Measurements from ENCODE around the gene B3GLCT. TPM values are rescaled to one million over a fixed set of nuclear protein-coding genes. Genes with fewer than 3 reads are reported as not detected.

B3GLCT gene
- total and polyA plus RNA-seq, 10 donors, result 2.0 to 9.2 (median 5.5) TPM

DNA sequence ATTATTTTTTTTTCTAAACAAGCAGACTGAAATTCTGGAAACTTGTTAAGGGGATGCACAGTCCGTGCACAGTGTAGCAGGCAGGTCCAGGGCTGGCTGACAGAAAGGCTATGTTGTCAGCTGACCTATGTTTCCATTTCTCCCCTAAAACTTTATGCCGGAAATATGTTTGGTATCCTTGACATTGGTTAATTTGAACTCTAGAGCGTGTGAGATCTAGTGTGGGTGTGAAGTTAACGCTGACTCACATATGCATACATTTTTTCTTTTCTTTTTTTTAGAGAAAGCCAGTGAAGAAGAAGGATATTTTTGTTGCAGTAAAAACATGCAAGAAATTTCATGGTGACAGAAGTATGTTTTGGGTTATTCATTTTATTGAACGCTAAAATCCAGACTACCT is 76.6 kb downstream of the B3GLCT start:
- WGBS, 5 donors, result 92 to 96% (median 92%) methylated on average over 5 of the region's 5 CpGs
- H3K27ac ChIP-seq, result no peak overlapping the region
- H3K9me3 ChIP-seq, result peaks cover 0 to 22% (median 12%) of the 10 kb centered on the region in 8 donors
- no peaks in the 10 kb centered on the region for H3K4me1 ChIP-seq
- no peaks in the 10 kb centered on the region for H3K27me3 ChIP-seq (replicated peaks in 1 of 7)
- TF ChIP-seq POLR2A (IDR thresholded peaks at IDR 0.05) (no peak), POLR2AphosphoS5 (IDR thresholded peaks at IDR 0.05) (no peak)
- TF ChIP-seq, protein P1, sequence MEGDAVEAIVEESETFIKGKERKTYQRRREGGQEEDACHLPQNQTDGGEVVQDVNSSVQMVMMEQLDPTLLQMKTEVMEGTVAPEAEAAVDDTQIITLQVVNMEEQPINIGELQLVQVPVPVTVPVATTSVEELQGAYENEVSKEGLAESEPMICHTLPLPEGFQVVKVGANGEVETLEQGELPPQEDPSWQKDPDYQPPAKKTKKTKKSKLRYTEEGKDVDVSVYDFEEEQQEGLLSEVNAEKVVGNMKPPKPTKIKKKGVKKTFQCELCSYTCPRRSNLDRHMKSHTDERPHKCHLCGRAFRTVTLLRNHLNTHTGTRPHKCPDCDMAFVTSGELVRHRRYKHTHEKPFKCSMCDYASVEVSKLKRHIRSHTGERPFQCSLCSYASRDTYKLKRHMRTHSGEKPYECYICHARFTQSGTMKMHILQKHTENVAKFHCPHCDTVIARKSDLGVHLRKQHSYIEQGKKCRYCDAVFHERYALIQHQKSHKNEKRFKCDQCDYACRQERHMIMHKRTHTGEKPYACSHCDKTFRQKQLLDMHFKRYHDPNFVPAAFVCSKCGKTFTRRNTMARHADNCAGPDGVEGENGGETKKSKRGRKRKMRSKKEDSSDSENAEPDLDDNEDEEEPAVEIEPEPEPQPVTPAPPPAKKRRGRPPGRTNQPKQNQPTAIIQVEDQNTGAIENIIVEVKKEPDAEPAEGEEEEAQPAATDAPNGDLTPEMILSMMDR (IDR thresholded peaks at IDR 0.05 in 8 of 11, conservative IDR thresholded peaks at IDR 0.05 in 3 of 11), result no peak
- no peak overlapping the region for H3K4me3 ChIP-seq
- intact Hi-C loops (cut with DNase I; ENCODE audit: low total_unique reads), result no loop called here
- peaks cover 3 to 57% (median 18%) of the 10 kb centered on the region in 6 donors for H3K36me3 ChIP-seq
- no peak for DNase-seq

- Histone ChIP-seq H3K27me3 (replicated peaks in 1 of 7) (no peaks in the 10 kb centered on the region), H3K4me1 (no peaks in the 10 kb centered on the region), H3K27ac (no peak overlapping the region), H3K4me3 (no peak overlapping the region), H3K9me3 (peaks cover 0 to 21% (median 12%) of the 10 kb centered on the region in 8 donors), H3K36me3 (peaks cover 3 to 55% (median 18%) of the 10 kb centered on the region in 6 donors)
- DNase-seq, result no peak
- intact Hi-C loops (cut with DNase I; ENCODE audit: low total_unique reads), result no loop called here
- no peak for TF ChIP-seq POLR2A (IDR thresholded peaks at IDR 0.05)
- TF ChIP-seq POLR2AphosphoS5 (IDR thresholded peaks at IDR 0.05), result no peak
- TF ChIP-seq, protein P1 (IDR thresholded peaks at IDR 0.05 in 8 of 11, conservative IDR thresholded peaks at IDR 0.05 in 3 of 11), result no peak
- 91 to 98% (median 91%) methylated on average over 1 of the region's 1 CpG for WGBS, 5 donors
Measured at GRCh38 chr13:31278869-31279268, 79.1 kb downstream of the B3GLCT start.

DNA sequence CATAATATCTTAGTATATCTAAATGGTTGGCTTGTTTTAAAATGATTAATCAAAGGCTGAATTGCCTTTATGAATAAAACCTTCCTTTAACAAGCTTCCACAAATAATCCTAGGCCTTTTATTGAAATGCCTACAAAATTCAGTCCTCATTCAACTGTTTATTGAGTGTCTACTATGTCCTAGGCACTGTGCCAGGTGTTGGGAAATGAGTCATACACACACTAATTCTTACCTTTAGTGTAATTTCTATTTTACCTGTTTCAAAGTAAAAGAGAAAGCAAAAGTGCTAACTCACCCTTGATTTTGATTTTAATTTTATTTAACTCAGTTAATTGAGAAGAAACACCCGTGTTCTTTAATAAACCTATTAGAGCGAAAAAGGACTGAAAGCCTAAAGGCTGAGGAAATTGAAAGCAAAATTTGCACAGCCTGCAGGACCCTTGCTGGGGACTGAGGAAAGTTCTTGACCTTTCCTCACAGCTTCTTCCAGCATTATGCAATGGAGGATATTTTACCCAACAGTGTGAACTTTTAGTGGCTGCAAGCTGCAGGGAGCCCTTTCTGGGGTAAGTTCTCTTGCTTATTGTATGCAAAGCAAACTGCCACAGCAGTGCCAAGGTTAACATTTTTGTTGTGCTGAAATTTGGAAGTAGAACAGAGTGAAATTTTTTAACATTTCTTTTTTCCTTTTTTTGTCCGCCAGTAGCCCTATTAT is 83.1 kb downstream of the B3GLCT start:
- no peak overlapping the region for H3K27ac ChIP-seq
- H3K27me3 ChIP-seq (replicated peaks in 1 of 7), result no peaks in the 10 kb centered on the region
- peaks cover 0 to 46% (median 13%) of the 10 kb centered on the region in 6 donors for H3K36me3 ChIP-seq
- WGBS, 5 donors, result 87 to 92% (median 88%) methylated on average over 3 of the region's 3 CpGs
- no peak for DNase-seq
- H3K4me1 ChIP-seq, result no peaks in the 10 kb centered on the region
- peaks cover 0 to 33% (median 21%) of the 10 kb centered on the region in 8 donors for H3K9me3 ChIP-seq
- no peak for TF ChIP-seq POLR2A (IDR thresholded peaks at IDR 0.05)
- TF ChIP-seq, protein P1 (IDR thresholded peaks at IDR 0.05 in 8 of 11, conservative IDR thresholded peaks at IDR 0.05 in 3 of 11), result no peak
- TF ChIP-seq POLR2AphosphoS5 (IDR thresholded peaks at IDR 0.05), result no peak
- intact Hi-C loops (cut with DNase I; ENCODE audit: low total_unique reads), result no loop called here
- no peak overlapping the region for H3K4me3 ChIP-seq

GRCh38 chr13:31286930-31287329 is 87.2 kb downstream of the B3GLCT start:
- no peak overlapping the region for H3K27ac ChIP-seq
- peaks cover 4 to 58% (median 30%) of the 10 kb centered on the region in 6 donors for H3K36me3 ChIP-seq
- H3K4me1 ChIP-seq, result no peaks in the 10 kb centered on the region
- no peak overlapping the region for H3K4me3 ChIP-seq
- H3K9me3 ChIP-seq, result peaks cover 18 to 50% (median 45%) of the 10 kb centered on the region in 8 donors
- no peak for DNase-seq
- intact Hi-C loops (cut with DNase I; ENCODE audit: low total_unique reads), result no loop called here
- TF ChIP-seq POLR2AphosphoS5 (IDR thresholded peaks at IDR 0.05), result no peak
- TF ChIP-seq, protein P1 (IDR thresholded peaks at IDR 0.05 in 8 of 11, conservative IDR thresholded peaks at IDR 0.05 in 3 of 11), result no peak
- no peak for TF ChIP-seq POLR2A (IDR thresholded peaks at IDR 0.05)
- 81 to 95% (median 93%) methylated on average over 2 of the region's 2 CpGs for WGBS, 5 donors
- H3K27me3 ChIP-seq (replicated peaks in 1 of 7), result no peaks in the 10 kb centered on the region

Measured in spleen (tissue), 11 donors.